H1 (cell line): ENCODE measurements around the gene ATG16L2. TPM values are rescaled to one million over a fixed set of nuclear protein-coding genes. Genes with fewer than 3 reads are reported as not detected.

Source experiments
- CTCF ChIA-PET: fragments of 300-600 bp; sonication (Branson Sonifier 250); formaldehyde crosslinking; loops from one replicate; lab custom pipeline; 2021; ENCODE audit not compliant: partially characterized antibody; lab: Charles Lee
- POLR2A ChIA-PET: fragments of 300-600 bp; sonication (Branson Sonifier 250); formaldehyde crosslinking; loops from one replicate; lab custom pipeline; 2021; ENCODE audit warnings: inconsistent platforms; ENCODE audit not compliant: partially characterized antibody; lab: Charles Lee
- DNase-seq, 2 experiments: peaks; one replicate each; pipeline versions ENCODE4 v3.0.0 to v3.0.0-alpha.2; 2010 to 2022; ENCODE audit warnings: low spot score in 2 of 2, low read depth in 1 of 2, mixed read lengths in 1 of 2
- FAIRE-seq: peaks from 2 replicates; lab custom pipeline; 2011; peaks lifted over from hg19 to GRCh38; lab: Jason Lieb, UNC
- H2AFZ ChIP-seq: 2 replicates; pipeline ENCODE4 v1.8.1; 2012; ENCODE audit warnings: low read length, inconsistent platforms
- H2AK5ac ChIP-seq: 2 replicates; pipeline ENCODE4 v1.6.1; 2013; ENCODE audit warnings: low read depth, low read length
- H2BK120ac ChIP-seq: replicated peaks from 2 replicates; pipeline ENCODE3; 2013; ENCODE audit warnings: low read depth, low read length, inconsistent platforms
- H2BK12ac ChIP-seq: 2 replicates; pipeline ENCODE4 v1.6.1; 2013; ENCODE audit warnings: low read depth, low read length
- H2BK15ac ChIP-seq: 2 replicates; pipeline ENCODE4 v1.6.1; 2013; ENCODE audit warnings: low read length
- H2BK20ac ChIP-seq: 2 replicates; pipeline ENCODE4 v1.6.1; 2013; ENCODE audit warnings: low read length
- H2BK5ac ChIP-seq: 2 replicates; pipeline ENCODE4 v1.6.1; 2013; ENCODE audit warnings: low read depth, low read length
- H3K14ac ChIP-seq: 2 replicates; pipeline ENCODE4 v1.6.1; 2013; ENCODE audit warnings: inconsistent platforms; ENCODE audit not compliant: insufficient read length
- H3K18ac ChIP-seq: 2 replicates; pipeline ENCODE4 v1.6.1; 2013; ENCODE audit warnings: low read length; ENCODE audit errors: extremely low read depth
- H3K23ac ChIP-seq: 2 replicates; pipeline ENCODE4 v1.6.1; 2013; ENCODE audit warnings: inconsistent platforms; ENCODE audit not compliant: insufficient read length
- H3K23me2 ChIP-seq: 2 replicates; pipeline ENCODE4 v1.6.1; 2013; ENCODE audit warnings: low read depth, low read length
- H3K27ac ChIP-seq: 2 replicates; pipeline ENCODE4 v1.6.1; 2011; ENCODE audit warnings: low read depth, low read length, inconsistent platforms
- H3K27me3 ChIP-seq, 4 experiments: replicated peaks in 1 of 4; 1 replicate in 1 of 4; 2 replicates in 3 of 4; pipeline versions ENCODE4 v1.6.1 to v1.8.1; 2011 to 2013; ENCODE audit warnings: low read length in 3 of 4, mild to moderate bottlenecking in 3 of 4, inconsistent platforms in 2 of 4, mixed read lengths in 2 of 4, moderate library complexity in 1 of 4; ENCODE audit not compliant: control insufficient read depth in 3 of 4, insufficient read depth in 3 of 4; ENCODE audit errors: extremely low read depth in 1 of 4
- H3K36me3 ChIP-seq, 4 experiments: 2 replicates each; pipeline versions ENCODE4 v1.6.1 to v1.8.1; 2011 to 2013; ENCODE audit warnings: mild to moderate bottlenecking in 4 of 4, low read length in 3 of 4, moderate library complexity in 2 of 4, control low read depth in 1 of 4, inconsistent platforms in 1 of 4; ENCODE audit not compliant: insufficient read depth in 4 of 4, control insufficient read depth in 2 of 4
- H3K4ac ChIP-seq: replicated peaks from 2 replicates; pipeline ENCODE3; 2013; ENCODE audit warnings: low read length, low read depth, mixed read lengths, inconsistent platforms; ENCODE audit not compliant: insufficient read length
- H3K4me1 ChIP-seq, 4 experiments: replicated peaks in 1 of 4; 1 replicate in 1 of 4; 2 replicates in 3 of 4; pipeline versions ENCODE4 v1.6.1 to v1.8.1; 2011 to 2013; ENCODE audit warnings: low read length in 3 of 4, inconsistent platforms in 2 of 4, mixed read lengths in 1 of 4; ENCODE audit not compliant: insufficient read depth in 4 of 4, control insufficient read depth in 3 of 4
- H3K4me2 ChIP-seq, 2 experiments: 2 replicates each; pipeline versions ENCODE4 v1.6.1 to v1.8.1; 2011 to 2013; ENCODE audit warnings: low read depth in 2 of 2, low read length in 2 of 2, control low read depth in 1 of 2, inconsistent platforms in 1 of 2, mild to moderate bottlenecking in 1 of 2; ENCODE audit not compliant: insufficient read depth in 1 of 2
- H3K4me3 ChIP-seq, 4 experiments: fragments of 200-600, 300-600 bp in 1 of 4; sonication (generic), shearing (Covaris generic), sonication (Bioruptor Twin) in 1 of 4; 2 replicates each; pipeline versions ENCODE4 v1.5.1 to v1.8.1; 2011 to 2016; ENCODE audit warnings: low read length in 4 of 4, low read depth in 3 of 4, control low read depth in 2 of 4, inconsistent platforms in 2 of 4, mild to moderate bottlenecking in 2 of 4, mixed read lengths in 1 of 4, moderate library complexity in 1 of 4; ENCODE audit not compliant: insufficient read depth in 2 of 4; ENCODE audit errors: extremely low read depth in 1 of 4
- H3K56ac ChIP-seq: replicated peaks from 2 replicates; pipeline ENCODE3; 2013; ENCODE audit warnings: low read depth, mild to moderate bottlenecking, mixed read lengths, low read length, inconsistent platforms; ENCODE audit not compliant: insufficient read length
- H3K79me1 ChIP-seq: 2 replicates; pipeline ENCODE4 v1.6.1; 2013; ENCODE audit warnings: low read depth, low read length, control low read depth
- H3K79me2 ChIP-seq, 2 experiments: 2 replicates each; pipeline versions ENCODE4 v1.6.1 to v1.8.1; 2012 to 2013; ENCODE audit warnings: low read length in 2 of 2, mild to moderate bottlenecking in 2 of 2, inconsistent platforms in 1 of 2; ENCODE audit not compliant: insufficient read depth in 2 of 2, control insufficient read depth in 1 of 2
- H3K9ac ChIP-seq, 4 experiments: replicated peaks in 1 of 4; 1 replicate in 1 of 4; 2 replicates in 3 of 4; pipeline versions ENCODE4 v1.6.1 to v1.8.1; 2011 to 2013; ENCODE audit warnings: low read depth in 3 of 4, low read length in 3 of 4, control low read depth in 2 of 4, mild to moderate bottlenecking in 2 of 4, moderate library complexity in 2 of 4, inconsistent platforms in 1 of 4; ENCODE audit errors: extremely low read depth in 1 of 4
- H3K9me3 ChIP-seq, 2 experiments: 2 replicates each; pipeline versions ENCODE4 v1.6.1 to v1.8.1; 2012 to 2013; ENCODE audit warnings: mild to moderate bottlenecking in 2 of 2, moderate library complexity in 2 of 2, control low read depth in 1 of 2, inconsistent platforms in 1 of 2, low read depth in 1 of 2, low read length in 1 of 2, mixed read lengths in 1 of 2; ENCODE audit not compliant: insufficient read depth in 2 of 2
- H4K20me1 ChIP-seq, 2 experiments: replicated peaks in 1 of 2; 2 replicates each; pipeline versions ENCODE3 to v1.8.1; 2011 to 2013; ENCODE audit warnings: inconsistent platforms in 2 of 2, low read length in 2 of 2, mild to moderate bottlenecking in 1 of 2; ENCODE audit not compliant: insufficient read depth in 2 of 2, control insufficient read depth in 1 of 2
- H4K5ac ChIP-seq: 2 replicates; pipeline ENCODE4 v1.6.1; 2013; ENCODE audit warnings: low read length, low read depth, mixed read lengths, inconsistent platforms; ENCODE audit not compliant: insufficient read length
- H4K8ac ChIP-seq: 2 replicates; pipeline ENCODE4 v1.8.0; 2013; ENCODE audit warnings: mild to moderate bottlenecking, moderate library complexity, low read length, inconsistent platforms; ENCODE audit not compliant: insufficient read depth; ENCODE audit errors: extremely low read depth
- H4K91ac ChIP-seq: replicated peaks from 2 replicates; pipeline ENCODE3; 2013; ENCODE audit warnings: low read length, mixed read lengths, inconsistent platforms; ENCODE audit not compliant: insufficient read length
- GABPA ChIP-seq: IDR thresholded peaks from 2 replicates; pipeline ENCODE4 v1.6.1; 2011; ENCODE audit warnings: mild to moderate bottlenecking, low read length, moderate library complexity, borderline replicate concordance; ENCODE audit not compliant: insufficient read depth
- KDM5A ChIP-seq: fragments of 200-600 bp; IDR thresholded peaks from 2 replicates; pipeline ENCODE4 v1.7.1; 2012; ENCODE audit warnings: mild to moderate bottlenecking, low read length, inconsistent platforms, mixed read lengths
- SIRT6 ChIP-seq: IDR thresholded peaks from one replicate; pipeline ENCODE4 v1.7.1; 2012; ENCODE audit warnings: low read length, inconsistent platforms
- SIX5 ChIP-seq: IDR thresholded peaks from 2 replicates; pipeline ENCODE4 v1.6.1; 2011; ENCODE audit warnings: mild to moderate bottlenecking, low read depth, low read length
- TEAD4 ChIP-seq: IDR thresholded peaks from 2 replicates; pipeline ENCODE4 v1.6.1; 2012; ENCODE audit warnings: low read depth, low read length, inconsistent platforms, mixed read lengths
- WGBS, 2 experiments: shearing (Covaris generic) in 1 of 2; methylation state at CpG; one replicate each; pipeline versions ENCODE4 v1.1.6 to v1.1.7; 2013 to 2015; ENCODE audit warnings: low lambda C conversion rate in 2 of 2, mixed read lengths in 2 of 2, inconsistent platforms in 1 of 2, low coverage in 1 of 2, missing lambda C conversion rate in 1 of 2; ENCODE audit not compliant: insufficient replicate concordance in 2 of 2, insufficient coverage in 1 of 2, insufficient read length in 1 of 2; ENCODE audit errors: extremely low coverage in 1 of 2, missing lambda C conversion rate in 1 of 2; 5-methylcytosine and 5-hydroxymethylcytosine counted together
- polyA plus RNA-seq, 7 experiments: library from polyadenylated mRNA; depleted of rRNA in 3 of 7; stranded (reverse) in 5 of 7; unstranded in 2 of 7; fragments of >200 nt in 5 of 7; fragments of 200-250 nt in 2 of 7; gene quantifications; 1 replicate in 5 of 7; 2 replicates in 1 of 7; 4 replicates in 1 of 7; pipeline versions ENCODE4 v1.2.1 to v1.2.3, GENCODE V29; 2011 to 2013; ENCODE audit warnings: missing spikeins in 2 of 7, mixed read lengths in 2 of 7
- total RNA-seq: library from RNA; stranded (reverse); fragmentation: NEBNext Ultra II Directional; extraction: Animal tissue kit (Norgen Biotek cat#: 25700); gene quantifications from 2 replicates; pipeline ENCODE4 v1.2.1, GENCODE V29; 2021
- TF ChIP-seq, protein P1 (sequence below): IDR thresholded peaks from 2 replicates; pipeline ENCODE4 v1.6.1; 2012; ENCODE audit warnings: inconsistent platforms

ATG16L2 gene
- total and polyA plus RNA-seq, 2 of the 8 experiments (the other 6 are each of a cell fraction or from before 2014, with no cell fraction given) = 11.0 to 18.5 TPM

DNA sequence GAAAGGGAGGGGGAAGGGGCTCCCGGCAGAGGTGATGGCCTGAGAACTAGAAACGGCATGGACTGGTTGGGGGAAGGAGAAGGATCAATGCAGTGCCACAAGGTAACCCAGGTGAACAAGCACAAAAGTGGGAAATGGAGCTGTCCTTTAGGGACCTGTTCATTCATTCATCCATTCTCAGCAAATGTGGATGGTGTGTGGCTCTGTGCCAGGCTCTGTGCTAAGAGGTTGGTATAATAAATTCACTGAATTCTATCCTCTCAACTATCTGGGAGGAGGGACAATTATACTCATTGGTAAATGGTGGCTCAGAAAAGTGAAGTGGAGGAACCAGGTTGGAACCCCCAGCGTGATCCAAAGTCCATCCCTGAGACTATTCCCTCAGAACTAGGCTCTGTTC is 43.4 kb upstream of the ATG16L2 start:
- CTCF ChIA-PET = interaction anchor here (0.5 to 2.1 kb wide), 11 partner anchors 11 to 407 kb away, joined by 3 to 9 read pairs (median 5); partner anchors contain the start of gene STARD10
- H3K23ac ChIP-seq = no peak overlapping the region
- no peak for TF ChIP-seq SIX5
- TF ChIP-seq KDM5A = no peak
- no peak for TF ChIP-seq TEAD4
- no peak for TF ChIP-seq GABPA
- no peak for TF ChIP-seq SIRT6
- TF ChIP-seq, protein P1, sequence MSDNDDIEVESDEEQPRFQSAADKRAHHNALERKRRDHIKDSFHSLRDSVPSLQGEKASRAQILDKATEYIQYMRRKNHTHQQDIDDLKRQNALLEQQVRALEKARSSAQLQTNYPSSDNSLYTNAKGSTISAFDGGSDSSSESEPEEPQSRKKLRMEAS = no peak

More for the DNA sequence above, 43.4 kb upstream of the ATG16L2 start:
- no peak overlapping the region for H3K14ac ChIP-seq
- H3K23me2 ChIP-seq = no peaks in the 10 kb centered on the region
- H2BK120ac ChIP-seq = no peak overlapping the region
- no peak overlapping the region for H3K4me2 ChIP-seq
- no peaks in the 10 kb centered on the region for H4K20me1 ChIP-seq
- no peak overlapping the region for H4K91ac ChIP-seq
- H2BK20ac ChIP-seq = no peak overlapping the region
- no peaks in the 10 kb centered on the region for H3K36me3 ChIP-seq
- H2BK15ac ChIP-seq = no peak overlapping the region
- POLR2A ChIA-PET = interaction anchor here (0.9 to 1.8 kb wide), 3 partner anchors 12 to 23 kb away, joined by 3 to 5 read pairs (median 5); partner anchors contain the start of gene STARD10
- no peaks in the 10 kb centered on the region for H3K9me3 ChIP-seq
- no peak overlapping the region for H2AK5ac ChIP-seq
- H2BK12ac ChIP-seq = no peak overlapping the region
- no peak overlapping the region for H3K4ac ChIP-seq
- H3K56ac ChIP-seq = no peak overlapping the region
- H3K18ac ChIP-seq = no peak overlapping the region
- no peak overlapping the region for H2AFZ ChIP-seq
- H3K27me3 ChIP-seq = no peaks in the 10 kb centered on the region
- no peak overlapping the region for H2BK5ac ChIP-seq
- peaks cover 3% of the 10 kb centered on the region for H3K79me1 ChIP-seq
- no peak overlapping the region for H3K9ac ChIP-seq
- no peak overlapping the region for H3K27ac ChIP-seq
- no peak overlapping the region for H4K5ac ChIP-seq
- H3K4me3 ChIP-seq = no peak overlapping the region
- WGBS, 2 experiments = 83% methylated on average over 3 of the region's 3 CpGs; no CpG with 5 or more reads in 1 of the 2 experiments
- peaks cover 0 to 19% (median 10%) of the 10 kb centered on the region in 4 experiments; a peak in 5 of 7 replicates for H3K4me1 ChIP-seq
- DNase-seq = no peak
- H4K8ac ChIP-seq = no peak overlapping the region
- no peaks in the 10 kb centered on the region for H3K79me2 ChIP-seq
- FAIRE-seq = no peak
